ENCODE measurements around the gene POLR3K. TPM values are rescaled to one million over a fixed set of nuclear protein-coding genes. Genes with fewer than 3 reads are reported as not detected.
A peak's percentile ranks its signal among the peaks of the same experiment; 100 is the strongest.

The POLR3K gene
- total RNA-seq, 1 experiment from 2014 or later, result 53.6 TPM

DNA sequence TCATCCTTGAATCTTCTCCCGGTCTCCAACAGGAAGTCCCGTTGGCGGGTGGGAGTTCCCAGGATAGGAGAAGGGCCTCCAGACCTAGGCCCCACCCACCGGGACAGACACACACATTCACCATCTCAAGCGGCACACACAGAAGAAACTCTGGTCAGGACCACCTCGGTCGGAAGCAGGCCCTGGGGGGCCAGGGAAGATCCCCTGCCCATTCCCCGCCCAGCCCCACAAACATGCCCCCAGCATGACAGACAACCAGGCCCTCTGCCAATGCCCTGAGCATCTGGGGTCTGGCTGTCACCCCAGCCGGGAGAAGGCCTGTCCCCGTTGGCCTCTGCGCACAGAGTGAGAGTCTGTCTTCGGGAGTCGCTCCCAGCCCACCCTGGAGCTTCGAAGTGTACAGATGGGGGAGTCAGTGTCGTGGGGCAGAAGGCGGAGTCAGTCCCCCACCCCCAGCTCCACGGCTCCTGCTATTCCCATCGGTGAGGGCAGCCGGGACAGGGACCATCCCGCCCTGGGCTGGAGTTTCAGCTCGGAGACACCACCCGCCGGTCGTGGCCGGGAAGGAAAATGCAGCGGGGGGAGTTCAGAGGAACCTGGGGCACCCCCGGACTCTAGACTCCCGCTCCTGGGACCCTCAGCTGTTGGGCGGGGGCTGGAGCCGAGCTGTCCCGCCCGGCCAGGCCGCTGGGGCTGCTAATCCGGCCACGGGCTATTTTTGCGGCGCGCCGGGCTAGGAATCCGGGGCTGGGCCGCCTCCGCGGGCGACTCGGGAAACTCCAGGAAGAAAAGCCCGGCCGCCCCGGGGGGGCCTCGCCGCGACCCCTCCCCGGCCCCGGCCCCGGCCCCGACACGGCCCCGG, 18.4 kb upstream of the POLR3K start:
- peaks cover 53 to 54% of the 10 kb centered on the region in 2 experiments for H3K4me1 Mint-ChIP-seq
- H3K9me3 Mint-ChIP-seq, result no peaks in the 10 kb centered on the region
- Histone ChIP-seq H2BK5ac (ENCODE audit: insufficient read length, low read length) (no peak overlapping the region), H3K14ac (ENCODE audit: insufficient read depth, low read length) (no peak overlapping the region), H4K5ac (ENCODE audit: insufficient read length, low read depth, low read length) (no peak overlapping the region), H3K27ac (ENCODE audit: insufficient read length, low read depth, low read length) (no peak overlapping the region), H2BK120ac (ENCODE audit: low read depth, low read length, poor library complexity, severe bottlenecking) (no peak overlapping the region), H2AFZ (ENCODE audit: low read length) (no peak overlapping the region), H3K18ac (ENCODE audit: insufficient read length, low read depth, low read length) (no peak overlapping the region), H3K79me1 (ENCODE audit: insufficient read depth, low read depth, low read length, poor library complexity, severe bottlenecking) (no peaks in the 10 kb centered on the region), H4K20me1 (ENCODE audit: control insufficient read depth, insufficient read depth, insufficient read length) (no peaks in the 10 kb centered on the region), H2BK20ac (ENCODE audit: low read depth, low read length, poor library complexity, severe bottlenecking) (no peak overlapping the region), H3K4me2 (ENCODE audit: insufficient read depth, insufficient read length, low read length) (peak overlapping the region; percentile 70), H4K8ac (replicated peaks; ENCODE audit: insufficient read length, low read depth, low read length) (no peak overlapping the region), H3K9ac (ENCODE audit: extremely low read depth, insufficient read length, low read length) (no peak overlapping the region), H2BK15ac (ENCODE audit: low read depth, low read length) (no peak overlapping the region), H3K4me1 (ENCODE audit: insufficient read depth, low read length) (peaks cover 5% of the 10 kb centered on the region; the same call in 1 of the 2 replicates), H3T11ph (ENCODE audit: low read length) (no peak overlapping the region), H3K56ac (ENCODE audit: insufficient read length, low read depth, low read length) (no peak overlapping the region), H4K91ac (ENCODE audit: insufficient read length, low read depth, low read length) (no peak overlapping the region), H3K23me2 (ENCODE audit: insufficient read length, low read depth, low read length, poor library complexity, severe bottlenecking) (peaks cover 10% of the 10 kb centered on the region), H3K4ac (ENCODE audit: low read depth, low read length) (no peak overlapping the region), H3K79me2 (ENCODE audit: insufficient read depth, low read length) (no peaks in the 10 kb centered on the region; the same call in 1 of the 2 replicates), H2AK5ac (ENCODE audit: insufficient read length, low read length) (no peak overlapping the region), H3K27me3 (ENCODE audit: insufficient read depth, low read length) (no peaks in the 10 kb centered on the region), H2BK12ac (ENCODE audit: insufficient read length, low read depth, low read length) (no peak overlapping the region), H3K9me3 (ENCODE audit: control insufficient read depth, low read depth, low read length) (no peaks in the 10 kb centered on the region), H3K23ac (ENCODE audit: insufficient read length, low read depth, low read length) (no peak overlapping the region)
- no peaks in the 10 kb centered on the region; a peak in 1 of 7 replicates for H3K36me3 Mint-ChIP-seq (ENCODE audit: insufficient read depth in 1 of 3, low read depth in 3 of 3)
- H3K27ac Mint-ChIP-seq, result peak overlapping the region in 1 of 3 experiments; percentile 57; a peak in 2 of 7 replicates
- peaks cover 1% of the 10 kb centered on the region; the same call in 1 of the 2 replicates for H3K27me3 Mint-ChIP-seq (ENCODE audit: low read depth)
- TF ChIP-seq, protein P1, sequence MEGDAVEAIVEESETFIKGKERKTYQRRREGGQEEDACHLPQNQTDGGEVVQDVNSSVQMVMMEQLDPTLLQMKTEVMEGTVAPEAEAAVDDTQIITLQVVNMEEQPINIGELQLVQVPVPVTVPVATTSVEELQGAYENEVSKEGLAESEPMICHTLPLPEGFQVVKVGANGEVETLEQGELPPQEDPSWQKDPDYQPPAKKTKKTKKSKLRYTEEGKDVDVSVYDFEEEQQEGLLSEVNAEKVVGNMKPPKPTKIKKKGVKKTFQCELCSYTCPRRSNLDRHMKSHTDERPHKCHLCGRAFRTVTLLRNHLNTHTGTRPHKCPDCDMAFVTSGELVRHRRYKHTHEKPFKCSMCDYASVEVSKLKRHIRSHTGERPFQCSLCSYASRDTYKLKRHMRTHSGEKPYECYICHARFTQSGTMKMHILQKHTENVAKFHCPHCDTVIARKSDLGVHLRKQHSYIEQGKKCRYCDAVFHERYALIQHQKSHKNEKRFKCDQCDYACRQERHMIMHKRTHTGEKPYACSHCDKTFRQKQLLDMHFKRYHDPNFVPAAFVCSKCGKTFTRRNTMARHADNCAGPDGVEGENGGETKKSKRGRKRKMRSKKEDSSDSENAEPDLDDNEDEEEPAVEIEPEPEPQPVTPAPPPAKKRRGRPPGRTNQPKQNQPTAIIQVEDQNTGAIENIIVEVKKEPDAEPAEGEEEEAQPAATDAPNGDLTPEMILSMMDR (conservative IDR thresholded peaks at IDR 0.05), result no peak
- H3K4me3 Mint-ChIP-seq, result peak overlapping the region; percentile 77 to 87
- WGBS (ENCODE audit: extremely low coverage, insufficient read length, low lambda C conversion rate), result no CpG with 5 or more reads among the region's 57 CpGs
- peak; percentile 92 for DNase-seq

All from H9 (cell line).